DMS114 treated with DMSO at 0.1 percent for 48 hours (cell line): ENCODE results near the gene ZSCAN16.
"Not testable (repeated sequence)": the region's sequence is repeated elsewhere in the genome, so short reads cannot be mapped to it uniquely, and the experiment has no call there.

Experiments used
- DNase-seq: peaks from one replicate; lab custom pipeline; 2025; ENCODE audit not compliant: unreplicated experiment; lab: John Stamatoyannopoulos, UW

Gene ZSCAN16

GRCh38 chr6:28124350-28124970 is at the start of gene ZSCAN16:
Gene ZSCAN16 (plus strand): TSS chr6:28124609. CDS start chr6:28125444, 835 bp downstream.
- DNase-seq: peak; percentile 85

- DNase-seq: no peak
Observed at GRCh38 chr6:28078050-28078449, 46.4 kb upstream of the ZSCAN16 start.

GRCh38 chr6:28078836-28079235 is 45.6 kb upstream of the ZSCAN16 start:
- DNase-seq: no peak

GRCh38 chr6:28080381-28080630 is 44.1 kb upstream of the ZSCAN16 start, which contains the start of gene ZNF165:
Gene ZNF165 (plus strand): TSS chr6:28080568. CDS start chr6:28085481, 4,913 bp downstream.
- not testable (repeated sequence) for DNase-seq

GRCh38 chr6:28080631-28081485 is 43.6 kb upstream of the ZSCAN16 start:
- peak; percentile 97 for DNase-seq

GRCh38 chr6:28081486-28081751 is 43.0 kb upstream of the ZSCAN16 start:
- no peak for DNase-seq

- no peak for DNase-seq
Observed at GRCh38 chr6:28082939-28083338, 41.5 kb upstream of the ZSCAN16 start.

- DNase-seq: no peak
Observed at GRCh38 chr6:28089054-28089453, 35.4 kb upstream of the ZSCAN16 start.

GRCh38 chr6:28090917-28091586 is 33.4 kb upstream of the ZSCAN16 start:
- DNase-seq: no peak

- not testable (repeated sequence) for DNase-seq
Observed at GRCh38 chr6:28102222-28102621, 22.2 kb upstream of the ZSCAN16 start.

- DNase-seq: not testable (repeated sequence)
Observed at GRCh38 chr6:28102699-28103098, 21.7 kb upstream of the ZSCAN16 start.

- peak; percentile 75 for DNase-seq
Observed at GRCh38 chr6:28104392-28105244, 19.8 kb upstream of the ZSCAN16 start.

- no peak for DNase-seq
Observed at GRCh38 chr6:28105245-28105639, 19.2 kb upstream of the ZSCAN16 start.

- DNase-seq: no peak
Observed at GRCh38 chr6:28107506-28107905, 16.9 kb upstream of the ZSCAN16 start.

- DNase-seq: no peak
Observed at GRCh38 chr6:28111964-28112363, 12.4 kb upstream of the ZSCAN16 start.

GRCh38 chr6:28115799-28116198 is 8.6 kb upstream of the ZSCAN16 start:
- DNase-seq: no peak

GRCh38 chr6:28117386-28118050 is 6.9 kb upstream of the ZSCAN16 start:
- DNase-seq: no peak

GRCh38 chr6:28118217-28118616 is 6.2 kb upstream of the ZSCAN16 start:
- no peak for DNase-seq

- no peak for DNase-seq
Observed at GRCh38 chr6:28121876-28122275, 2.5 kb upstream of the ZSCAN16 start.

- DNase-seq: not testable (repeated sequence)
Observed at GRCh38 chr6:28122283-28122682, 2.1 kb upstream of the ZSCAN16 start.

GRCh38 chr6:28124971-28125353 is 553 bp downstream of the ZSCAN16 start:
- DNase-seq: no peak
